LNCAP (cell line): Measurements from ENCODE around the gene PAX8.

Source experiments
- CTCF ChIP-seq: fragments of 450-650 bp; IDR thresholded peaks from 2 replicates; pipeline ENCODE4 v1.5.1; 2017; ENCODE audit warnings: mild to moderate bottlenecking

PAX8 gene

DNA sequence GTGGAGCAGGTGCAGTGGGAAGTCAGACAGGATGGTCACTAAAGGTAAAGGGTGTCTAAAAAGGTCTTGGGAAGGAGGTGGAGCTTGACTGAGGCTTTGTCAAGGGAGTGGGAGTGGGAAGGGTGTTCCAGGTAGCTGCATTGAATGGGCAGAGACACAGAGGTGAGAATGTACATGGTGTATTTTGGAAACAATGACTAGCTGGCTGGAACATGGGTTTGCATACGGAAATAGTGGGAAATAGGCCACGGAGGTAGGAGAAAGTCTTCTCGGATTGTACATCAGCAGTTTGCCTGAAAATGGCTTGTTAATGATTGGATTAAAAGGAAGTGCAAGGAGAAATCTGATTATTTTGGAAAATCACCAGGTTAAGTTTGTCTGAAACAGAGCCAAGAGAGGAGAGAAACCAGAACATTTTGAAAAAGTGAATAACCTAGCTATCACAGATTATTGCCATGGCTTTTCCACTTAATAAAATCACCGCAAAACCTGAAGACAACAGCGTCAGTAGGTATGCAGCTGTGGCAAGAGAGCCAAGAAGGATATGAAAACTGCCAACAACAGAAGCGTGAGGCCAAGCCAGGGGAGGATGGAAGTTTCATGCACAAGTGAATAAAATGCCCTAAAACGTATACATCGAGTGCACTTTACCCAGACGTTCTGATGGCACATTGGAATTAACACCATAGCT, 13.9 kb downstream of the PAX8 start:
- no peak for TF ChIP-seq CTCF

GRCh38 chr2:113263546-113263945, 15.2 kb downstream of the PAX8 start:
- no peak for TF ChIP-seq CTCF

DNA sequence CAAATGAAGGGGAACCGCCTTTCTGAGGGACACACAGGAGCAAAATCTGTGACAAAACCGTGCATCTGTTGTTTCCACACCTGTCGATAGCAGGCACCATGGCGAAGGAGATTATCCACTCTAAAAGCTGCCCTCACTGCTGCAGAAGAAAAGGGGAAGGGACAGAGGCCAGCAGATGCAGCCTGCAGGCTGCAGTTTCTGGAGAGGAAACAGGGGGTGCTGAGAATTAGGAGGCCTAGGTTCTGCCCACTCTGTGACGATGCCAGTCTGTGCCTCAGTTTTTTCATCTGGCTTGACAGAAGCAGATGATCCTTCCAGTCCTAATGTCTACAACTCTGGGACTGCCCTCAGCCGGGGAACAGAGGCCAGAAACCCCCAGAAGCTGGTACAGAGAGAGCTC, 17.7 kb downstream of the PAX8 start:
- no peak for TF ChIP-seq CTCF

- TF ChIP-seq CTCF: no peak
Measured at GRCh38 chr2:113258471-113259147, 20.1 kb downstream of the PAX8 start.

- no peak for TF ChIP-seq CTCF
Measured at GRCh38 chr2:113257516-113258264, 21.0 kb downstream of the PAX8 start.

DNA sequence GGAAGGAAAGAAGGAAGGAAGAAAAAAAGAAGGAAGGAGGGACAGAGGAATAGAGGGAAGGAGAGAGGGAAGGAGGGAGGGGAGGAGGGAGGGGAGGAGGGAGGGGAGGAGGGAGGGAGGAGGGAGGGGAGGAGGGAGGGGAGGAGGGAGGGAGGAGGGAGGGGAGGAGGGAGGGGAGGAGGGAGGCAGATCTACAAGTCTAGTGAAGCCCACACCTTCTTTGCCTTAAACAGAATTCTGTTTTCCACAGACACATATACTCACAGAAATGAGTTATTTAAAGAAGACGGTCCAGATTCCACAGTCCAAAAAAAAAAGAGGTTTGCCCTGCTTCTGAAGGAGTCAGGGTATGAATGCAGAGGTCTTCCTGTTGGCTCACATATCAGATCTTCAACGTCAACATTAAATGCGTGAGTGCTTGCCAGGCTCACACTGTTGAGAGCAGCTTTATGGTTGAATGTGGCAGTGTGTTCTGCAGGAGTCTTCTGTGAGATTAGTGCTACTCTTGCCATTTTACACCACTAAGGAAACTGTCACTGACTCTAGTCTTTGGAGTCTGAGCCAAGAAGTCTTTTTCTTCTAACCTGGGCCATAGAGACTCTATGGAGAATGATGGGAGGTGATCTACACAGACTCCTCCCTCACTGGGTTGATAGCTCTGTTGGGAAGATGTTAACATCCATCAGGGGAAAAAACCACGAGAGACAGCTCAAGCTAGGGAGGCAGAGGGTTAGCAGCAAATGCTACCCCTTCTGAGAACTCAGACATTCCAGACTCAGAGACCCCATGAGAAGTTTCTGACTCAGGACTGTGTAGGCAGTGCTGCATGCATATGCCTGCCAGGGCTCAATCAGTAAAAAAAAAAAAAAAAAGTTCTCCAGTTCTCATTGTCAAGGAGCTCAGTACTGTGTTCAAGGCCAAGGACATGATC, 23.3 kb downstream of the PAX8 start:
- TF ChIP-seq CTCF: no peak

DNA sequence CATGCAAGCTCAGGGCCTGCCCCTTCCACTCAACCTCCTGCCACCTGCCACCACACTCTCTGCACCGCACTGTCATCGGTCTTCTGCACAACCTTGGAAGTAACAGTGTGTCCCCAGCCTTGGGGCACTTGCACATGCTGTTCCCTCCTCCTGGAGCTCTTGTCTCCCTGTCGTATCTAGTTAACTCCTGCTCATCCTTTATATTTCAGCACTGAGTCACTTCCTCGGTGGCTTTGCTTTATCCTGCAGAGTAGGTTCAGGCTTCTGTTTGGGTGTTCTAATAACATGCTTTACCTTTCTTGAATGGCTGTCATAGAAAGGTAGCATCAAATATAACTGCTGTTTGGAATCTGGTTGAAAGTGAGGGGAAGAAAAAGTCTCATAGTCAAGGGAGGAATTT, 25.3 kb downstream of the PAX8 start:
- no peak for TF ChIP-seq CTCF
